Esophagus muscularis mucosa (tissue), 3 donors: ENCODE measurements around the gene TIMM10.

ENCODE experiments used
- POLR2A ChIP-seq: fragments of 450-650 bp; IDR thresholded peaks from one replicate; pipeline ENCODE4 v1.6.1; 2017; ENCODE audit warnings: antibody characterized with exemption, moderate library complexity, mild to moderate bottlenecking, low read depth
- TF ChIP-seq, protein P1 (sequence below), 3 experiments: fragments of 200-600 bp in 2 of 3; fragments of 450-650 bp in 1 of 3; sonication (generic) in 2 of 3; IDR thresholded peaks; one replicate each; pipeline ENCODE4 v1.5.1; 2017 to 2019; ENCODE audit warnings: antibody characterized with exemption in 3 of 3, mild to moderate bottlenecking in 2 of 3, moderate library complexity in 1 of 3

DNA sequence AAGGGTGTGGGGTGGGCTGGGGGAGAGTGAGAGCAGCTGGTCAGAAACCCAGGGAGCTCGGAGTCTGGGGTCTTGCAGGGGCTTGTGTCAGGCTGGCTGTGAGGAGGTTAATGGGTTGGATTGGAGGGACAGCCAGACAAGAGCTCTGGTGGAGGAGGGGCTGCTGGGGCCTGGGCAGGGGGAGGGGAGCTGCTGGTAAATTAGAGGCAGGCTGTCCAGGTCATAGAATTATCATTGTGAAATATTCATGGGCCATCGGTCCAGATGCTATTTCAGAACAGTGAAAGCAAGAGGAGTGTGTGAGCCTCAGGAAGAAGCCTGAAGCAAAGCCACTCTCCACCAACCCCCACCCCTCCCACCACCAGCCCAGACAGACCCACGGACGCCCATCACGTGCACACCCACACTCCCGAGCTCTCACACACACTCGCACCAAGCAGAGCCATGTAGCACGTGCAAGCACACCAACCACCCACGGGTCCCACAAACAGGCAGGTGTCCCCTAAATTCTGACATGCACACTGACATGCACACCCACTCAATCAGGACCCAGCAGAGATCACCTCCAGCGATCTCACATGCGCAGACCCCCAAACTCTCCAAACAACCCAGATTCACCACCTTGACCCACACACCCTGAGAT is 51.4 kb downstream of the TIMM10 start:
- TF ChIP-seq POLR2A = no peak
- TF ChIP-seq, protein P1, sequence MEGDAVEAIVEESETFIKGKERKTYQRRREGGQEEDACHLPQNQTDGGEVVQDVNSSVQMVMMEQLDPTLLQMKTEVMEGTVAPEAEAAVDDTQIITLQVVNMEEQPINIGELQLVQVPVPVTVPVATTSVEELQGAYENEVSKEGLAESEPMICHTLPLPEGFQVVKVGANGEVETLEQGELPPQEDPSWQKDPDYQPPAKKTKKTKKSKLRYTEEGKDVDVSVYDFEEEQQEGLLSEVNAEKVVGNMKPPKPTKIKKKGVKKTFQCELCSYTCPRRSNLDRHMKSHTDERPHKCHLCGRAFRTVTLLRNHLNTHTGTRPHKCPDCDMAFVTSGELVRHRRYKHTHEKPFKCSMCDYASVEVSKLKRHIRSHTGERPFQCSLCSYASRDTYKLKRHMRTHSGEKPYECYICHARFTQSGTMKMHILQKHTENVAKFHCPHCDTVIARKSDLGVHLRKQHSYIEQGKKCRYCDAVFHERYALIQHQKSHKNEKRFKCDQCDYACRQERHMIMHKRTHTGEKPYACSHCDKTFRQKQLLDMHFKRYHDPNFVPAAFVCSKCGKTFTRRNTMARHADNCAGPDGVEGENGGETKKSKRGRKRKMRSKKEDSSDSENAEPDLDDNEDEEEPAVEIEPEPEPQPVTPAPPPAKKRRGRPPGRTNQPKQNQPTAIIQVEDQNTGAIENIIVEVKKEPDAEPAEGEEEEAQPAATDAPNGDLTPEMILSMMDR (IDR thresholded peaks at IDR 0.05) = no peak
